PC-9 (cell line): ENCODE results near the gene PCDH15. TPM values are rescaled to one million over a fixed set of nuclear protein-coding genes. Genes with fewer than 3 reads are reported as not detected.

Source experiments
- BruUV-seq: library from RNA; stranded (reverse); fragments of 400-500 nt; replicated peaks from 2 replicates; lab custom pipeline; 2021; lab: Mats Ljungman, UMichigan
- CTCF ChIA-PET: fragments of 300-600 bp; sonication (Branson Sonifier 250); formaldehyde crosslinking; loops from one replicate; lab custom pipeline; 2022; ENCODE audit warnings: antibody characterized with exemption; lab: Charles Lee
- POLR2A ChIA-PET: fragments of 300-600 bp; sonication (Branson Sonifier 250); formaldehyde crosslinking; loops from one replicate; lab custom pipeline; 2022; ENCODE audit warnings: antibody characterized with exemption; ENCODE audit not compliant: unreplicated experiment; lab: Charles Lee
- DNase-seq, 2 experiments: peaks; one replicate each; pipeline versions ENCODE4 v3.0.0 to v3.0.0-alpha.2; 2015 to 2022; ENCODE audit warnings: mixed read lengths in 1 of 2
- H2AFZ ChIP-seq: fragments of 200-600 bp; sonication (generic); 2 replicates; pipeline ENCODE4 v1.8.1; 2017; ENCODE audit warnings: antibody characterized with exemption
- H3F3A ChIP-seq: fragments of 200-600 bp; sonication (generic); 2 replicates; pipeline ENCODE4 v1.8.1; 2017; ENCODE audit warnings: antibody characterized with exemption, mild to moderate bottlenecking, low read depth; ENCODE audit not compliant: insufficient read depth
- H3K27ac ChIP-seq: fragments of 200-600 bp; sonication (generic); 2 replicates; pipeline ENCODE4 v1.6.1; 2016; ENCODE audit warnings: mixed run types
- H3K27me3 ChIP-seq: fragments of 200-600 bp; sonication (generic); 2 replicates; pipeline ENCODE4 v1.6.1; 2016; ENCODE audit warnings: low read depth, mixed run types; ENCODE audit not compliant: insufficient read depth
- H3K36me3 ChIP-seq: fragments of 200-600 bp; sonication (generic); 2 replicates; pipeline ENCODE4 v1.6.1; 2016; ENCODE audit warnings: low read depth, mixed run types
- H3K4me1 ChIP-seq: fragments of 200-600 bp; sonication (generic); replicated peaks from 2 replicates; pipeline ENCODE4 v1.6.1; 2016; ENCODE audit warnings: mixed run types; ENCODE audit not compliant: insufficient read depth
- H3K4me2 ChIP-seq: fragments of 200-600 bp; sonication (generic); 2 replicates; pipeline ENCODE4 v1.6.1; 2017; ENCODE audit warnings: mixed run types
- H3K4me3 ChIP-seq: fragments of 200-600 bp; sonication (generic); 2 replicates; pipeline ENCODE4 v1.6.1; 2016; ENCODE audit warnings: mixed run types
- H3K79me2 ChIP-seq: fragments of 200-600 bp; sonication (generic); 2 replicates; pipeline ENCODE4 v1.6.1; 2017; ENCODE audit warnings: low read depth, mixed run types
- H3K9me2 ChIP-seq: fragments of 200-600 bp; sonication (generic); 2 replicates; pipeline ENCODE4 v1.8.1; 2017; ENCODE audit warnings: mild to moderate bottlenecking; ENCODE audit not compliant: insufficient read depth
- H3K9me3 ChIP-seq: fragments of 200-600 bp; sonication (generic); 2 replicates; pipeline ENCODE4 v1.8.1; 2016; ENCODE audit warnings: low read depth; ENCODE audit not compliant: insufficient read depth
- H4K20me1 ChIP-seq: fragments of 200-600 bp; sonication (generic); 2 replicates; pipeline ENCODE4 v1.8.1; 2017; ENCODE audit not compliant: insufficient read depth
- CTCF ChIP-seq: fragments of 200-600 bp; sonication (generic); conservative IDR thresholded peaks from 2 replicates; pipeline ENCODE4 v1.6.1; 2017; ENCODE audit warnings: mixed run types, antibody characterized with exemption, mild to moderate bottlenecking, moderate library complexity
- EZH2 ChIP-seq: fragments of 200-600 bp; sonication (generic); IDR thresholded peaks from 2 replicates; pipeline ENCODE4 v1.8.0; 2017; ENCODE audit warnings: antibody characterized with exemption, low read depth
- intact Hi-C: fragments of 100-400 bp; cut with micrococcal nuclease; formaldehyde crosslinking; loops from one replicate; pipeline ENCODE4 v1.10.0; 2022; ENCODE audit not compliant: unreplicated experiment
- total RNA-seq: library from RNA; stranded (reverse); gene quantifications from 2 replicates; pipeline ENCODE4 v1.2.3, GENCODE V29; 2021

PCDH15 gene
- total RNA-seq, 1 experiment from 2014 or later, result not detected

- TF ChIP-seq EZH2 (no peak), CTCF (no peak)
- Histone ChIP-seq H3K4me3 (no peak overlapping the region), H2AFZ (no peak overlapping the region), H3K9me2 (no peaks in the 10 kb centered on the region; the same call in 1 of the 2 replicates), H3K79me2 (no peaks in the 10 kb centered on the region), H3K4me2 (no peak overlapping the region), H3K4me1 (no peaks in the 10 kb centered on the region), H3K9me3 (no peaks in the 10 kb centered on the region), H3F3A (no peaks in the 10 kb centered on the region), H3K27me3 (no peaks in the 10 kb centered on the region), H3K36me3 (no peaks in the 10 kb centered on the region), H3K27ac (no peak overlapping the region), H4K20me1 (no peaks in the 10 kb centered on the region)
- intact Hi-C loops, result no loop called here
- no peak for DNase-seq
- BruUV-seq, result no TSS peak
- ChIA-PET CTCF (no interaction called here), POLR2A (no interaction called here)
Measured at GRCh38 chr10:53909791-53910190, 891.2 kb downstream of the PCDH15 start.

- POLR2A ChIA-PET, result no interaction called here
- CTCF ChIA-PET, result no interaction called here
- Histone ChIP-seq H3K27me3 (no peaks in the 10 kb centered on the region), H4K20me1 (no peaks in the 10 kb centered on the region), H3F3A (no peaks in the 10 kb centered on the region), H3K9me2 (no peaks in the 10 kb centered on the region), H3K4me2 (no peak overlapping the region), H3K27ac (no peak overlapping the region), H3K9me3 (no peaks in the 10 kb centered on the region), H3K4me1 (no peaks in the 10 kb centered on the region), H3K4me3 (no peak overlapping the region), H3K79me2 (no peaks in the 10 kb centered on the region), H2AFZ (no peak overlapping the region), H3K36me3 (no peaks in the 10 kb centered on the region)
- intact Hi-C loops, result no loop called here
- no TSS peak for BruUV-seq
- TF ChIP-seq EZH2 (no peak), CTCF (no peak)
- no peak for DNase-seq
Measured at GRCh38 chr10:53904506-53905241, 896.4 kb downstream of the PCDH15 start.

DNA sequence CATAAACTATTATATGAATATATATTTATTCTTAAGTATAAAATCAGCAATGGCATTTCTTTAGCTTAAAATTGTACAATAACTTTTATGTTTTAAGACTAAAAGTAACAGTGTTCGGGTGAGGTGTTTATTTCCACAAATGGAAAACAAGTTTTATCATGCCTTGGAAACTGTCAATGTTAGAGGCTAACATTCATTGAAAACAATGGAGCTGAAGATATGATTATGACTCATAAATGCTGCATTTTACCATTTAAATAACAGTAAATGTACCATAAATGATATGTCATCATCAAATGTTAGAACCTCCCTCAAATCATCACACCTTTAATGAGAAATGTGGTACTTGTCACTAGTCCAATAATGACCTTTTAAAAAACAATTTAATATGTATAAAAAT lies 897.3 kb downstream of the PCDH15 start:
- Histone ChIP-seq H3K4me1 (no peaks in the 10 kb centered on the region), H3K36me3 (no peaks in the 10 kb centered on the region), H3K4me3 (no peak overlapping the region), H3F3A (no peaks in the 10 kb centered on the region), H3K79me2 (no peaks in the 10 kb centered on the region), H3K27ac (no peak overlapping the region), H3K4me2 (no peak overlapping the region), H3K27me3 (no peaks in the 10 kb centered on the region), H2AFZ (no peak overlapping the region), H3K9me2 (no peaks in the 10 kb centered on the region), H4K20me1 (no peaks in the 10 kb centered on the region), H3K9me3 (no peaks in the 10 kb centered on the region)
- no peak for DNase-seq
- ChIA-PET CTCF (no interaction called here), POLR2A (no interaction called here)
- intact Hi-C loops, result no loop called here
- no peak for TF ChIP-seq CTCF
- TF ChIP-seq EZH2, result no peak
- BruUV-seq, result no TSS peak
